ENCODE measurements around the gene RNF223.

DNA sequence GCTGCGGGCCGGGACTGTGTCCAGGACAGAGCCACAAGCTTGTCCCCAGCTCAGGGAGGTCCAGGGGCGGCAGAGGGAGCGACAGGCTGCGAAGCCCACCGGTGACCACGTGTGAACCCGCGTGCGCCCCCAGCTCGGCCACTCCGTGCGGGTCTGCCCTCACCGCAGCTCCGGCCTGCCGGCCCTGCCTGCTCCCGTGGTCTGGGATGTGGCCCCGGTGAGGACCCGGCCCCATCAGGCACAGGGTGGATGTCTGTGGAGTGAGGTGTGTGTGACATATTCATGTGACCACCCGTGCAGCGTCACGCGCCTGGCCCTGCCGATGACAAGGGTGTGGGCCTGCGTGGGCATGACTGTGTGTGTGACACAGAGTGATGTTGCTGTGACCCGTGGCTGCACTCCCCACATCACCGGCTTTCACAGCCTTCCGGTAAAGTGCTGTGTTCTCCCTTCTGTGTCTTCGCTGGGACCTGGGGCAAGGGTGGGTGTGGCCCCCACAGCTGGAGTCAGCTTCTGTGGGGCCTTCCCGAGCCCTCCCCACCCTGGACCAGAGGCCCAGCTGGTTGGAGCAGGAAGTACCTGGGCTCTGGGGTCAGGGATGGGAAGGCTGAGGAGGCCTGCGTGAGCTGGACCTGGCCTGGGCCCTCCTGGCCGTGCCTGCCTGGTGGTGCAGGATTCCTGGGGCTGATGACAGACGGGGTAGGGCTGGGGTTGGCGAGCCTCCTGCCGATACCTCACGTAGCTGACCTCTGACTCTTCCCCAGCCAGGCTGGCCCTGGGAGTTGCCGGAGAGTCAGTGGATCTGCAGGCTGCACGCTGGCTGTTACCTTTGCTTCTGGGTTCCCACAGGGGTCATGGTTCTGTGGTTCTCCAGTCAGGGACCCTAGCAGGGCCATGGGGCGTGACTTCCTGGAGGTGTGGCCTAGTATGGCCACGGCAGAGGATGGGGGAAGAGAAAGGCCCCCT, 4.1 kb downstream of the RNF223 start:
- TF ChIP-seq CTCF (IDR thresholded peaks at IDR 0.05; ENCODE audit: low read length) (no peak), EZH2 (IDR thresholded peaks at IDR 0.05; ENCODE audit: borderline replicate concordance, low read length) (no peak)

Data from OCI-LY1 (cell line).